ENCODE results near the gene HRH4.
A peak's percentile ranks its signal among the peaks of the same experiment; 100 is the strongest.

Gene HRH4

DNA sequence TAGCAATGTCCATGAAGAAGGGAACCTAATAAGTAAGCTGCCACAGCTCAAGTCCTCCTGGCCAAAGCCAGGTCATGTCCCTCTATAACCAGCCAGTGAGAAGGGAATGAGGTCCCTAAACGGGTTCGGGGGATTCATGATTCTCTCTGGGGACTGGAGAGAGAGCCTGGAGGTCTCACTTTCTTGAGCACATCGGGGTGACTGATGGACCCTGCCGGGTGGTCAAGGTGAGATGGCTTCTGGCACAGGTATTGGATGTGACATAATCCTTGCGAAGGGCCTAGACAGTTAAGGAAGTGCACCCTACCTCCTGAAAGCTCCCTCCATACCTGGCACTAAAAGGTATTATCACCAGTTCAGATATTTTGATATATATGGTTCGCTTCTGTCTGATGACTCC lies 45.7 kb downstream of the HRH4 start:
- no peak for TF ChIP-seq CTCF (IDR thresholded peaks at IDR 0.05)

GRCh38 chr18:24509435-24509834 lies 49.0 kb downstream of the HRH4 start:
- TF ChIP-seq CTCF (IDR thresholded peaks at IDR 0.05): no peak

- TF ChIP-seq CTCF (IDR thresholded peaks at IDR 0.05): peak; percentile 65
These were observed 54.0 kb downstream of the HRH4 start for GRCh38 chr18:24514439-24514838.

GRCh38 chr18:24515721-24516120 lies 55.3 kb downstream of the HRH4 start:
- TF ChIP-seq CTCF (IDR thresholded peaks at IDR 0.05): no peak

DNA sequence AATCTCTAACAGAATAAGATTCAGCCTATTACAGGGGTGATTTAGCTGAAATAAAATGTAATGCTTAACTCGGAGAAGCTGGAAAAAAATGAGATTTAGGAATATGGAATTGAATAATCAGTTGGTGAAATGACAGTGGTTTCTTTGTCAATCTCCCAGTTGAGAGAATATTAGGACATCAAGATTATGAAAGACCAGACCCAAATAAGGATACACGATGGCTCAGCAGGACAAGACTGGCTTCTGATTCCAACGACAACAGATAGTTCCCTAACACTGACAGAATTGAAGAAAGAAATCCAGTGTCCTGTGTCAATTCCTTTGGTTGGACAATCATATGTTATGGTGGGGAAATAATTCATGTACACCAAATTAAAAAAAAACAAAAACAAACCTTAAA lies 55.8 kb downstream of the HRH4 start:
- no peak for TF ChIP-seq CTCF (IDR thresholded peaks at IDR 0.05)

- TF ChIP-seq CTCF (IDR thresholded peaks at IDR 0.05): no peak
These were observed 57.1 kb downstream of the HRH4 start for GRCh38 chr18:24517554-24517953.

GRCh38 chr18:24518596-24518995 lies 58.2 kb downstream of the HRH4 start:
- TF ChIP-seq CTCF (IDR thresholded peaks at IDR 0.05): no peak

All from LNCAP (cell line).